ENCODE results near the gene FER. TPM values are rescaled to one million over a fixed set of nuclear protein-coding genes. Genes with fewer than 3 reads are reported as not detected.

FER gene
- total and polyA plus RNA-seq, 10 of the 15 experiments (the other 5 are each of a cell fraction or from before 2014, with no cell fraction given), result 4.4 to 19.1 (median 9.6) TPM

- no peaks in the 10 kb centered on the region for H3K27me3 ChIP-seq (replicated peaks in 1 of 2; ENCODE audit: control insufficient read depth in 2 of 2, insufficient read depth in 2 of 2, low read length in 1 of 2)
- no peaks in the 10 kb centered on the region for H3K79me2 ChIP-seq (ENCODE audit: control insufficient read depth, insufficient read depth, low read length)
- ChIA-PET POLR2A (no interaction called here), RAD21 (ENCODE audit: unreplicated experiment) (no interaction called here), CTCF (no interaction called here), SMC1A (ENCODE audit: uncharacterized antibody, unreplicated experiment) (no interaction called here)
- H4K20me1 ChIP-seq (ENCODE audit: control insufficient read depth, insufficient read depth), result no peaks in the 10 kb centered on the region
- no peak overlapping the region for H3K9ac ChIP-seq (ENCODE audit: control insufficient read depth, insufficient read depth, low read length)
- intact Hi-C loops (cut with micrococcal nuclease; ENCODE audit: unreplicated experiment), result no loop called here
- DNase-seq (ENCODE audit: low read depth, low spot score), result no peak
- peaks cover 3% of the 10 kb centered on the region; the same call in 1 of the 3 replicates for H3K9me3 ChIP-seq (replicated peaks; ENCODE audit: control insufficient read depth, insufficient read depth, low read length)
- no peak overlapping the region for H3K4me3 ChIP-seq
- H3K36me3 ChIP-seq (ENCODE audit: control insufficient read depth in 2 of 2, insufficient read depth in 2 of 2, low read length in 1 of 2), result no peaks in the 10 kb centered on the region
- ATAC-seq, result no peak
- H3K27ac ChIP-seq (ENCODE audit: control insufficient read depth, insufficient read depth), result no peak overlapping the region
- FAIRE-seq, result no peak
- H2AFZ ChIP-seq (ENCODE audit: control insufficient read depth, low read depth, low read length), result no peak overlapping the region
- no TSS peak for BruUV-seq (replicated peaks)
- 51% methylated on average over 5 of the region's 5 CpGs for WGBS (ENCODE audit: insufficient coverage, insufficient replicate concordance, low lambda C conversion rate, missing lambda C conversion rate)
- H3K4me2 ChIP-seq (ENCODE audit: control insufficient read depth, insufficient read depth), result no peak overlapping the region
- in situ Hi-C loops (cut with MboI), result no loop called here
- TF ChIP-seq ZNF622 (IDR thresholded peaks at IDR 0.05), result no peak
- no peak for TF ChIP-seq CBX5 (IDR thresholded peaks at IDR 0.05; ENCODE audit: low read depth)
- H3K4me1 ChIP-seq (ENCODE audit: control insufficient read depth, insufficient read depth, low read length), result no peaks in the 10 kb centered on the region
Measured at GRCh38 chr5:109199799-109200620, 452.3 kb downstream of the FER start.

- ChIA-PET CTCF (no interaction called here), SMC1A (ENCODE audit: uncharacterized antibody, unreplicated experiment) (no interaction called here), RAD21 (ENCODE audit: unreplicated experiment) (no interaction called here), POLR2A (no interaction called here)
- Histone ChIP-seq H3K36me3 (ENCODE audit: control insufficient read depth in 2 of 2, insufficient read depth in 2 of 2, low read length in 1 of 2) (no peaks in the 10 kb centered on the region), H3K4me2 (ENCODE audit: control insufficient read depth, insufficient read depth) (no peak overlapping the region), H3K4me1 (ENCODE audit: control insufficient read depth, insufficient read depth, low read length) (no peaks in the 10 kb centered on the region), H3K27ac (ENCODE audit: control insufficient read depth, insufficient read depth) (no peak overlapping the region), H3K4me3 (no peak overlapping the region), H3K27me3 (replicated peaks in 1 of 2; ENCODE audit: control insufficient read depth in 2 of 2, insufficient read depth in 2 of 2, low read length in 1 of 2) (no peaks in the 10 kb centered on the region), H3K9ac (ENCODE audit: control insufficient read depth, insufficient read depth, low read length) (no peak overlapping the region), H3K79me2 (ENCODE audit: control insufficient read depth, insufficient read depth, low read length) (no peaks in the 10 kb centered on the region), H4K20me1 (ENCODE audit: control insufficient read depth, insufficient read depth) (no peaks in the 10 kb centered on the region), H3K9me3 (replicated peaks; ENCODE audit: control insufficient read depth, insufficient read depth, low read length) (peaks cover 2% of the 10 kb centered on the region; the same call in 1 of the 3 replicates), H2AFZ (ENCODE audit: control insufficient read depth, low read depth, low read length) (no peak overlapping the region)
- in situ Hi-C loops (cut with MboI) (no loop called here), intact Hi-C loops (cut with micrococcal nuclease; ENCODE audit: unreplicated experiment) (no loop called here)
- no TSS peak for BruUV-seq (replicated peaks)
- no peak for ATAC-seq
- no peak for DNase-seq (ENCODE audit: low read depth, low spot score)
- 75% methylated on average over 3 of the region's 3 CpGs for WGBS (ENCODE audit: insufficient coverage, insufficient replicate concordance, low lambda C conversion rate, missing lambda C conversion rate)
- FAIRE-seq, result no peak
- TF ChIP-seq POLR2AphosphoS5 (IDR thresholded peaks at IDR 0.05; ENCODE audit: low read length), result no peak
- TF ChIP-seq BACH1 (IDR thresholded peaks at IDR 0.05; ENCODE audit: borderline replicate concordance), result no peak
- no peak for TF ChIP-seq SREBF2 (IDR thresholded peaks at IDR 0.05; ENCODE audit: low read length)
- no peak for TF ChIP-seq SP1 (IDR thresholded peaks at IDR 0.05; ENCODE audit: low read depth, low read length)
- TF ChIP-seq, protein P1, sequence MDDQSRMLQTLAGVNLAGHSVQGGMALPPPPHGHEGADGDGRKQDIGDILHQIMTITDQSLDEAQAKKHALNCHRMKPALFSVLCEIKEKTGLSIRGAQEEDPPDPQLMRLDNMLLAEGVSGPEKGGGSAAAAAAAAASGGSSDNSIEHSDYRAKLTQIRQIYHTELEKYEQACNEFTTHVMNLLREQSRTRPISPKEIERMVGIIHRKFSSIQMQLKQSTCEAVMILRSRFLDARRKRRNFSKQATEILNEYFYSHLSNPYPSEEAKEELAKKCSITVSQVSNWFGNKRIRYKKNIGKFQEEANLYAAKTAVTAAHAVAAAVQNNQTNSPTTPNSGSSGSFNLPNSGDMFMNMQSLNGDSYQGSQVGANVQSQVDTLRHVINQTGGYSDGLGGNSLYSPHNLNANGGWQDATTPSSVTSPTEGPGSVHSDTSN (IDR thresholded peaks at IDR 0.05; ENCODE audit: insufficient replicate concordance, low read depth, low read length), result no peak
- TF ChIP-seq ZNF384 (IDR thresholded peaks at IDR 0.05; ENCODE audit: borderline replicate concordance, low read depth, low read length), result no peak
- no peak for TF ChIP-seq KDM1A (IDR thresholded peaks at IDR 0.05; ENCODE audit: borderline replicate concordance)
- no peak for TF ChIP-seq E2F8 (IDR thresholded peaks at IDR 0.05; ENCODE audit: low read depth, partially characterized antibody)
- TF ChIP-seq RB1 (IDR thresholded peaks at IDR 0.05; ENCODE audit: borderline replicate concordance), result no peak
- no peak for TF ChIP-seq EGR1 (IDR thresholded peaks at IDR 0.05; ENCODE audit: borderline replicate concordance in 1 of 2, low read depth in 2 of 2, low read length in 2 of 2)
- TF ChIP-seq STAT3 (IDR thresholded peaks at IDR 0.05; ENCODE audit: low read depth, low read length), result no peak
- no peak for TF ChIP-seq HDGF (IDR thresholded peaks at IDR 0.05)
- no peak for TF ChIP-seq CREM (IDR thresholded peaks at IDR 0.05; ENCODE audit: low read depth)
Measured at GRCh38 chr5:109215040-109215439, 467.3 kb downstream of the FER start.
